ENCODE results near the gene SND1.

Gene SND1

GRCh38 chr7:128120976-128121490, 469.0 kb downstream of the SND1 start:
- no peak for TF ChIP-seq EGR1 (IDR thresholded peaks at IDR 0.05)
- TF ChIP-seq TCF12 (IDR thresholded peaks at IDR 0.05; ENCODE audit: low read depth), result no peak
- TF ChIP-seq RAD21 (IDR thresholded peaks at IDR 0.05; ENCODE audit: low read depth), result no peak
- no peak for TF ChIP-seq TAF1 (IDR thresholded peaks at IDR 0.05; ENCODE audit: low read depth)
- no peak for TF ChIP-seq TEAD4 (IDR thresholded peaks at IDR 0.05)

- TF ChIP-seq TEAD4 (IDR thresholded peaks at IDR 0.05) (no peak), CEBPB (IDR thresholded peaks at IDR 0.05) (no peak), EGR1 (IDR thresholded peaks at IDR 0.05) (no peak), ZBTB7A (IDR thresholded peaks at IDR 0.05; ENCODE audit: low read depth) (no peak)
Measured at GRCh38 chr7:128121711-128122530, 469.9 kb downstream of the SND1 start.

GRCh38 chr7:128122576-128123290, 470.7 kb downstream of the SND1 start:
- TF ChIP-seq ZBTB7A (IDR thresholded peaks at IDR 0.05; ENCODE audit: low read depth), result no peak
- TF ChIP-seq MAX (IDR thresholded peaks at IDR 0.05), result no peak
- TF ChIP-seq CEBPB (IDR thresholded peaks at IDR 0.05), result peak; percentile 48; the same call in 1 of the 2 replicates
- TF ChIP-seq FOXM1 (IDR thresholded peaks at IDR 0.05; ENCODE audit: borderline replicate concordance, low read depth), result no peak

- TF ChIP-seq RAD21 (IDR thresholded peaks at IDR 0.05; ENCODE audit: low read depth), result no peak
- TF ChIP-seq USF1 (IDR thresholded peaks at IDR 0.05), result no peak
Measured at GRCh38 chr7:128123291-128124037, 471.5 kb downstream of the SND1 start.

GRCh38 chr7:128124786-128125185, 472.8 kb downstream of the SND1 start:
- no peak for TF ChIP-seq TAF1 (IDR thresholded peaks at IDR 0.05; ENCODE audit: low read depth)
- TF ChIP-seq FOXM1 (IDR thresholded peaks at IDR 0.05; ENCODE audit: borderline replicate concordance, low read depth), result no peak
- TF ChIP-seq ZBTB7A (IDR thresholded peaks at IDR 0.05; ENCODE audit: low read depth), result no peak
- TF ChIP-seq MAX (IDR thresholded peaks at IDR 0.05), result no peak
- no peak for TF ChIP-seq CREB1 (IDR thresholded peaks at IDR 0.05; ENCODE audit: low read depth)
- no peak for TF ChIP-seq REST (IDR thresholded peaks at IDR 0.05; ENCODE audit: low read depth)
- no peak for TF ChIP-seq NFIC (IDR thresholded peaks at IDR 0.05)
- TF ChIP-seq CEBPB (IDR thresholded peaks at IDR 0.05), result no peak
- no peak for TF ChIP-seq YY1 (IDR thresholded peaks at IDR 0.05; ENCODE audit: low read depth)
- no peak for TF ChIP-seq EP300 (IDR thresholded peaks at IDR 0.05; ENCODE audit: borderline replicate concordance)
- no peak for TF ChIP-seq RAD21 (IDR thresholded peaks at IDR 0.05; ENCODE audit: low read depth)
- TF ChIP-seq TCF12 (IDR thresholded peaks at IDR 0.05; ENCODE audit: low read depth), result no peak

GRCh38 chr7:128125816-128126215, 473.8 kb downstream of the SND1 start:
- TF ChIP-seq ZBTB7A (IDR thresholded peaks at IDR 0.05; ENCODE audit: low read depth) (no peak), USF1 (IDR thresholded peaks at IDR 0.05) (no peak), CEBPB (IDR thresholded peaks at IDR 0.05) (no peak), MAX (IDR thresholded peaks at IDR 0.05) (no peak), REST (IDR thresholded peaks at IDR 0.05; ENCODE audit: low read depth) (no peak), EGR1 (IDR thresholded peaks at IDR 0.05) (no peak), NFIC (IDR thresholded peaks at IDR 0.05) (no peak), TCF12 (IDR thresholded peaks at IDR 0.05; ENCODE audit: low read depth) (no peak), EP300 (IDR thresholded peaks at IDR 0.05; ENCODE audit: borderline replicate concordance) (no peak), RAD21 (IDR thresholded peaks at IDR 0.05; ENCODE audit: low read depth) (no peak), CREB1 (IDR thresholded peaks at IDR 0.05; ENCODE audit: low read depth) (no peak), FOXM1 (IDR thresholded peaks at IDR 0.05; ENCODE audit: borderline replicate concordance, low read depth) (no peak), TEAD4 (IDR thresholded peaks at IDR 0.05) (no peak), YY1 (IDR thresholded peaks at IDR 0.05; ENCODE audit: low read depth) (no peak), TAF1 (IDR thresholded peaks at IDR 0.05; ENCODE audit: low read depth) (no peak)

Data from Ishikawa (cell line).